IMR-90 (cell line): ENCODE results near the gene PSMD10. TPM values are rescaled to one million over a fixed set of nuclear protein-coding genes. Genes with fewer than 3 reads are reported as not detected.

Source experiments
- ATAC-seq: fragments of 200-7000 bp; cut with Tn5 transposase; 2 replicates; pipeline ENCODE4 v1.9.1; 2020; ENCODE audit warnings: low read depth, mild to moderate bottlenecking, moderate library complexity
- BruUV-seq: library from RNA; stranded (reverse); fragments of 400-500 nt; replicated peaks from 2 replicates; lab custom pipeline; 2021; lab: Mats Ljungman, UMichigan
- CTCF ChIA-PET: fragments of 300-600 bp; formaldehyde crosslinking; extraction: SDS; loops from one replicate; lab custom pipeline; 2021; ENCODE audit warnings: antibody characterized with exemption; lab: Yijun Ruan, JAX
- POLR2A ChIA-PET: fragments of 300-600 bp; sonication (Branson Sonifier 250); formaldehyde crosslinking; loops from one replicate; lab custom pipeline; 2022; ENCODE audit warnings: antibody characterized with exemption; ENCODE audit not compliant: unreplicated experiment; lab: Charles Lee
- DNase-seq: peaks from one replicate; pipeline ENCODE4 v3.0.0; 2013
- H2AFZ ChIP-seq: replicated peaks from 2 replicates; pipeline ENCODE3; 2013; ENCODE audit warnings: low read length, mild to moderate bottlenecking; ENCODE audit not compliant: poor library complexity
- H2AK5ac ChIP-seq: 2 replicates; pipeline ENCODE4 v1.6.1; 2013; ENCODE audit warnings: low read depth, low read length, inconsistent platforms
- H2AK9ac ChIP-seq: replicated peaks from 2 replicates; pipeline ENCODE3; 2013; ENCODE audit warnings: mild to moderate bottlenecking, low read depth, low read length, moderate library complexity; ENCODE audit not compliant: poor library complexity
- H2BK120ac ChIP-seq: 2 replicates; pipeline ENCODE4 v1.6.1; 2013; ENCODE audit warnings: low read depth, low read length, inconsistent platforms
- H2BK15ac ChIP-seq: 3 replicates; pipeline ENCODE4 v1.6.1; 2013; ENCODE audit warnings: low read depth, low read length, inconsistent platforms
- H2BK20ac ChIP-seq: 2 replicates; pipeline ENCODE4 v1.6.1; 2013; ENCODE audit warnings: low read depth, mild to moderate bottlenecking, inconsistent platforms, low read length, moderate library complexity
- H2BK5ac ChIP-seq: 2 replicates; pipeline ENCODE4 v1.6.1; 2013; ENCODE audit warnings: mild to moderate bottlenecking, low read depth, low read length, inconsistent platforms; ENCODE audit not compliant: poor library complexity, severe bottlenecking
- H3K14ac ChIP-seq: replicated peaks from 2 replicates; pipeline ENCODE4 v1.6.1; 2013; ENCODE audit warnings: low read depth, low read length, inconsistent platforms
- H3K18ac ChIP-seq: 2 replicates; pipeline ENCODE4 v1.6.1; 2013; ENCODE audit warnings: low read depth, low read length, control low read depth
- H3K23ac ChIP-seq: 2 replicates; pipeline ENCODE4 v1.6.1; 2013; ENCODE audit warnings: low read depth, low read length, inconsistent platforms
- H3K27ac ChIP-seq: 2 replicates; pipeline ENCODE4 v1.5.1; 2013; ENCODE audit warnings: mild to moderate bottlenecking, control low read depth, low read length; ENCODE audit not compliant: insufficient read depth
- H3K27me3 ChIP-seq: 2 replicates; pipeline ENCODE4 v1.6.1; 2013; ENCODE audit warnings: low read length; ENCODE audit not compliant: control insufficient read depth, insufficient read depth
- H3K36me3 ChIP-seq: 2 replicates; pipeline ENCODE4 v1.6.1; 2013; ENCODE audit warnings: low read length, mixed read lengths; ENCODE audit not compliant: control insufficient read depth, insufficient read depth
- H3K4ac ChIP-seq: 2 replicates; pipeline ENCODE4 v1.6.1; 2013; ENCODE audit warnings: low read depth, low read length, inconsistent platforms
- H3K4me1 ChIP-seq: 2 replicates; pipeline ENCODE4 v1.6.1; 2013; ENCODE audit warnings: low read length, mixed read lengths; ENCODE audit not compliant: control insufficient read depth, insufficient read depth
- H3K4me2 ChIP-seq: 2 replicates; pipeline ENCODE4 v1.6.1; 2013; ENCODE audit warnings: low read depth, mild to moderate bottlenecking, control low read depth, low read length, moderate library complexity
- H3K4me3 ChIP-seq: 2 replicates; pipeline ENCODE4 v1.5.1; 2013; ENCODE audit warnings: low read depth, mild to moderate bottlenecking, control low read depth, low read length, moderate library complexity; ENCODE audit not compliant: insufficient read depth
- H3K56ac ChIP-seq: 2 replicates; pipeline ENCODE4 v1.6.1; 2013; ENCODE audit warnings: low read length, inconsistent platforms; ENCODE audit not compliant: insufficient read depth; ENCODE audit errors: extremely low read depth
- H3K79me1 ChIP-seq, 2 experiments: 2 replicates each; pipeline ENCODE4 v1.6.1; 2013; ENCODE audit warnings: low read length in 2 of 2, inconsistent platforms in 1 of 2, low read depth in 1 of 2
- H3K9ac ChIP-seq: 2 replicates; pipeline ENCODE4 v1.6.1; 2013; ENCODE audit warnings: low read depth, low read length, control low read depth
- H3K9me1 ChIP-seq: 2 replicates; pipeline ENCODE4 v1.6.1; 2013; ENCODE audit warnings: low read length, inconsistent platforms; ENCODE audit not compliant: insufficient read depth
- H3K9me3 ChIP-seq: 2 replicates; pipeline ENCODE4 v1.6.1; 2013; ENCODE audit warnings: low read length; ENCODE audit not compliant: control insufficient read depth, insufficient read depth
- H4K20me1 ChIP-seq: 2 replicates; pipeline ENCODE4 v1.6.1; 2013; ENCODE audit warnings: low read length, inconsistent platforms; ENCODE audit not compliant: insufficient read depth
- H4K5ac ChIP-seq: 2 replicates; pipeline ENCODE4 v1.6.1; 2013; ENCODE audit warnings: mild to moderate bottlenecking, low read depth, low read length, control low read depth
- H4K8ac ChIP-seq, 2 experiments: 2 replicates each; pipeline ENCODE4 v1.6.1; 2013; ENCODE audit warnings: low read depth in 2 of 2, low read length in 2 of 2, control low read depth in 1 of 2, inconsistent platforms in 1 of 2
- H4K91ac ChIP-seq: 2 replicates; pipeline ENCODE4 v1.6.1; 2013; ENCODE audit warnings: low read depth, low read length, inconsistent platforms; ENCODE audit not compliant: insufficient read depth
- BHLHE40 ChIP-seq: fragments of 150-350 bp; IDR thresholded peaks from 2 replicates; pipeline ENCODE4 v1.6.1; 2016; ENCODE audit warnings: mild to moderate bottlenecking, low read depth, low read length
- CEBPB ChIP-seq: IDR thresholded peaks from 2 replicates; pipeline ENCODE4 v1.6.1; 2012; ENCODE audit warnings: low read depth, low read length, improper control_type of control experiment
- CHD1 ChIP-seq: IDR thresholded peaks from 2 replicates; pipeline ENCODE4 v1.6.1; 2012; ENCODE audit warnings: low read depth, low read length, improper control_type of control experiment
- FOS ChIP-seq: fragments of 150-350 bp; IDR thresholded peaks from 2 replicates; pipeline ENCODE4 v1.6.1; 2016; ENCODE audit warnings: low read depth, low read length
- MAFK ChIP-seq: IDR thresholded peaks from 2 replicates; pipeline ENCODE4 v1.6.1; 2012; ENCODE audit warnings: low read depth, low read length, improper control_type of control experiment
- MAZ ChIP-seq: IDR thresholded peaks from 2 replicates; pipeline ENCODE4 v1.6.1; 2012; ENCODE audit warnings: low read depth, mild to moderate bottlenecking, low read length, improper control_type of control experiment, moderate library complexity, borderline replicate concordance
- MXI1 ChIP-seq: IDR thresholded peaks from 2 replicates; pipeline ENCODE4 v1.6.1; 2012; ENCODE audit warnings: low read depth, mild to moderate bottlenecking, low read length, moderate library complexity, borderline replicate concordance
- NFE2L2 ChIP-seq: fragments of 150-350 bp; IDR thresholded peaks from 2 replicates; pipeline ENCODE4 v1.6.1; 2016; ENCODE audit warnings: low read depth, mild to moderate bottlenecking, low read length
- POLR2A ChIP-seq: IDR thresholded peaks from 2 replicates; pipeline ENCODE4 v1.6.1; 2012; ENCODE audit warnings: mild to moderate bottlenecking, low read depth, low read length
- RAD21 ChIP-seq: IDR thresholded peaks from 2 replicates; pipeline ENCODE4 v1.6.1; 2012; ENCODE audit warnings: low read length, improper control_type of control experiment
- RCOR1 ChIP-seq: IDR thresholded peaks from 2 replicates; pipeline ENCODE4 v1.6.1; 2012; ENCODE audit warnings: mild to moderate bottlenecking, low read length, improper control_type of control experiment; ENCODE audit not compliant: insufficient replicate concordance
- RFX5 ChIP-seq: IDR thresholded peaks from 2 replicates; pipeline ENCODE4 v1.8.0; 2012; ENCODE audit warnings: low read depth, mild to moderate bottlenecking, low read length, moderate library complexity
- SMC3 ChIP-seq: fragments of 150-350 bp; IDR thresholded peaks from 2 replicates; pipeline ENCODE4 v1.6.1; 2016; ENCODE audit warnings: low read depth, mild to moderate bottlenecking, antibody characterized with exemption, low read length, moderate library complexity
- WGBS, 2 experiments: methylation state at CpG; one replicate each; pipeline versions ENCODE4 v1.1.5 to v1.1.7; 2013; ENCODE audit warnings: missing lambda C conversion rate in 2 of 2; ENCODE audit not compliant: insufficient read length in 1 of 2; ENCODE audit errors: extremely low coverage in 2 of 2; 5-methylcytosine and 5-hydroxymethylcytosine counted together
- dilution Hi-C: fragments of 300-500 bp; cut with HindIII; formaldehyde crosslinking; loops from one replicate; pipeline ENCODE4 v1.14.3; 2018; ENCODE audit warnings: low sequenced_read_pairs; ENCODE audit not compliant: unreplicated experiment
- in situ Hi-C: fragments of 300-500 bp; cut with MboI; formaldehyde crosslinking; loops from 3 replicates; pipeline ENCODE4 v1.14.3; 2019; ENCODE audit warnings: low sequenced_read_pairs, inconsistent platforms, mixed read lengths
- intact Hi-C: fragments of 100-400 bp; cut with micrococcal nuclease; formaldehyde crosslinking; loops from 2 replicates; pipeline ENCODE4 v1.10.0; 2022
- polyA plus RNA-seq, 3 experiments: library from polyadenylated mRNA; depleted of rRNA; stranded (reverse); fragments of >200 nt; gene quantifications; 2 replicates each; pipeline ENCODE4 v1.2.3, GENCODE V29; 2012; ENCODE audit warnings: low replicate concordance in 1 of 3
- total RNA-seq: library from RNA; depleted of rRNA; stranded (reverse); fragments of >200 nt; gene quantifications from 2 replicates; pipeline ENCODE4 v1.2.3, GENCODE V29; 2012
- TF ChIP-seq, protein P1 (sequence below): conservative IDR thresholded peaks from 2 replicates; pipeline ENCODE4 v1.5.1; 2012; ENCODE audit warnings: mild to moderate bottlenecking, low read depth, low read length, improper control_type of control experiment
- TF ChIP-seq, protein P2 (sequence below): fragments of 150-350 bp; IDR thresholded peaks from 2 replicates; pipeline ENCODE4 v1.6.1; 2017; ENCODE audit warnings: mild to moderate bottlenecking, antibody characterized with exemption, low read length, low read depth
- TF ChIP-seq, protein P3 (sequence below): fragments of 150-350 bp; IDR thresholded peaks from 2 replicates; pipeline ENCODE4 v1.6.1; 2016; ENCODE audit warnings: low read depth, mild to moderate bottlenecking, low read length, moderate library complexity, borderline replicate concordance

Gene PSMD10
- total and polyA plus RNA-seq, 2 of the 4 experiments (the other 2 are of a cell fraction), result 62.0 to 122 TPM

DNA sequence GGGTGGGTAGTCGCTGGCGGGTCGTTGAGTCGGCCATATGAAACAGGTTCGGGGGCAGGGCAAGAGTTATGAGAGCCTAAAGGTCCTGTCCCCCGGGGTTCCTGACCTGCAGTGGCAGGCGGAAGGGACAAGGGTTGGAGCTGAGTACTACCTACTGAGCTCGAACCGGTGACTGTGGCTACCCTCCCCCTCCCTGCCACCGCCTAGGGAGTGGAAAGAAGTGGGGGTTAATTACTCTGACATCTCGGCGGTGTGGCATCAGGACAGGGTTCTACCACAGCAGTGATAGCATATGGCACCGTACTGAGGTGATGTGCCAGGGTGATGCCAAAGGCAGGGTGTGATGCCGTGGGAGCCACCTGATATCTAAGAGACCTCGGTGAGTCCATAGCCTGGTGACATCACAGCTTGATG, 543 bp upstream of the PSMD10 start:
- H2BK5ac ChIP-seq, result no peak overlapping the region
- peak overlapping the region in 1 of 2 experiments; percentile 17; a peak in 1 of 4 replicates for H4K8ac ChIP-seq
- POLR2A ChIA-PET, result no interaction called here
- no peaks in the 10 kb centered on the region for H3K4me1 ChIP-seq
- TF ChIP-seq RAD21 (no peak), MAZ (no peak), CHD1 (no peak), BHLHE40 (no peak), NFE2L2 (no peak), POLR2A (no peak), MAFK (no peak), CEBPB (no peak), RCOR1 (no peak), MXI1 (no peak), RFX5 (no peak), SMC3 (no peak), FOS (no peak)
- TF ChIP-seq, protein P1, sequence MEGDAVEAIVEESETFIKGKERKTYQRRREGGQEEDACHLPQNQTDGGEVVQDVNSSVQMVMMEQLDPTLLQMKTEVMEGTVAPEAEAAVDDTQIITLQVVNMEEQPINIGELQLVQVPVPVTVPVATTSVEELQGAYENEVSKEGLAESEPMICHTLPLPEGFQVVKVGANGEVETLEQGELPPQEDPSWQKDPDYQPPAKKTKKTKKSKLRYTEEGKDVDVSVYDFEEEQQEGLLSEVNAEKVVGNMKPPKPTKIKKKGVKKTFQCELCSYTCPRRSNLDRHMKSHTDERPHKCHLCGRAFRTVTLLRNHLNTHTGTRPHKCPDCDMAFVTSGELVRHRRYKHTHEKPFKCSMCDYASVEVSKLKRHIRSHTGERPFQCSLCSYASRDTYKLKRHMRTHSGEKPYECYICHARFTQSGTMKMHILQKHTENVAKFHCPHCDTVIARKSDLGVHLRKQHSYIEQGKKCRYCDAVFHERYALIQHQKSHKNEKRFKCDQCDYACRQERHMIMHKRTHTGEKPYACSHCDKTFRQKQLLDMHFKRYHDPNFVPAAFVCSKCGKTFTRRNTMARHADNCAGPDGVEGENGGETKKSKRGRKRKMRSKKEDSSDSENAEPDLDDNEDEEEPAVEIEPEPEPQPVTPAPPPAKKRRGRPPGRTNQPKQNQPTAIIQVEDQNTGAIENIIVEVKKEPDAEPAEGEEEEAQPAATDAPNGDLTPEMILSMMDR, result no peak
- TF ChIP-seq, protein P2, sequence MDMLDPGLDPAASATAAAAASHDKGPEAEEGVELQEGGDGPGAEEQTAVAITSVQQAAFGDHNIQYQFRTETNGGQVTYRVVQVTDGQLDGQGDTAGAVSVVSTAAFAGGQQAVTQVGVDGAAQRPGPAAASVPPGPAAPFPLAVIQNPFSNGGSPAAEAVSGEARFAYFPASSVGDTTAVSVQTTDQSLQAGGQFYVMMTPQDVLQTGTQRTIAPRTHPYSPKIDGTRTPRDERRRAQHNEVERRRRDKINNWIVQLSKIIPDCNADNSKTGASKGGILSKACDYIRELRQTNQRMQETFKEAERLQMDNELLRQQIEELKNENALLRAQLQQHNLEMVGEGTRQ, result no peak
- TF ChIP-seq, protein P3, sequence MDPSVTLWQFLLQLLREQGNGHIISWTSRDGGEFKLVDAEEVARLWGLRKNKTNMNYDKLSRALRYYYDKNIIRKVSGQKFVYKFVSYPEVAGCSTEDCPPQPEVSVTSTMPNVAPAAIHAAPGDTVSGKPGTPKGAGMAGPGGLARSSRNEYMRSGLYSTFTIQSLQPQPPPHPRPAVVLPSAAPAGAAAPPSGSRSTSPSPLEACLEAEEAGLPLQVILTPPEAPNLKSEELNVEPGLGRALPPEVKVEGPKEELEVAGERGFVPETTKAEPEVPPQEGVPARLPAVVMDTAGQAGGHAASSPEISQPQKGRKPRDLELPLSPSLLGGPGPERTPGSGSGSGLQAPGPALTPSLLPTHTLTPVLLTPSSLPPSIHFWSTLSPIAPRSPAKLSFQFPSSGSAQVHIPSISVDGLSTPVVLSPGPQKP, result no peak
- H3K27ac ChIP-seq, result peak overlapping the region; percentile 11; the same call in 1 of the 2 replicates
- no peak overlapping the region for H3K23ac ChIP-seq
- intact Hi-C loops (no loop called here), dilution Hi-C loops (no loop called here), in situ Hi-C loops (no loop called here)
- no TSS peak for BruUV-seq
- H3K36me3 ChIP-seq, result peaks cover 3% of the 10 kb centered on the region
- CTCF ChIA-PET, result no interaction called here
- peak overlapping the region; percentile 78 for H3K4me2 ChIP-seq
- H2AK9ac ChIP-seq, result no peak overlapping the region
- no peak overlapping the region for H4K5ac ChIP-seq
- WGBS, 2 experiments, result no CpG with 5 or more reads among the region's 15 CpGs
- H3K56ac ChIP-seq, result no peak overlapping the region
- H2AFZ ChIP-seq, result peak overlapping the region; percentile 91
- peaks cover 0 to 10% of the 10 kb centered on the region in 2 experiments; a peak in 3 of 4 replicates for H3K79me1 ChIP-seq
- H2BK120ac ChIP-seq, result peak overlapping the region; percentile 33; the same call in 1 of the 2 replicates
- H3K27me3 ChIP-seq, result no peaks in the 10 kb centered on the region; the same call in 1 of the 2 replicates
- no peak overlapping the region for H2BK15ac ChIP-seq
- peak overlapping the region; percentile 60 for H3K9ac ChIP-seq
- H4K20me1 ChIP-seq, result no peaks in the 10 kb centered on the region
- no peak overlapping the region for H2BK20ac ChIP-seq
- ATAC-seq (peak; percentile 16), DNase-seq (no peak)
- no peak overlapping the region for H3K18ac ChIP-seq
- no peak overlapping the region for H2AK5ac ChIP-seq
- peak overlapping the region; percentile 73 for H3K4me3 ChIP-seq
- H4K91ac ChIP-seq, result no peak overlapping the region
- H3K9me1 ChIP-seq, result no peaks in the 10 kb centered on the region
- no peak overlapping the region for H3K14ac ChIP-seq
- no peaks in the 10 kb centered on the region for H3K9me3 ChIP-seq
- H3K4ac ChIP-seq, result no peak overlapping the region
